ENCODE data around the gene GP1BA.

DNA sequence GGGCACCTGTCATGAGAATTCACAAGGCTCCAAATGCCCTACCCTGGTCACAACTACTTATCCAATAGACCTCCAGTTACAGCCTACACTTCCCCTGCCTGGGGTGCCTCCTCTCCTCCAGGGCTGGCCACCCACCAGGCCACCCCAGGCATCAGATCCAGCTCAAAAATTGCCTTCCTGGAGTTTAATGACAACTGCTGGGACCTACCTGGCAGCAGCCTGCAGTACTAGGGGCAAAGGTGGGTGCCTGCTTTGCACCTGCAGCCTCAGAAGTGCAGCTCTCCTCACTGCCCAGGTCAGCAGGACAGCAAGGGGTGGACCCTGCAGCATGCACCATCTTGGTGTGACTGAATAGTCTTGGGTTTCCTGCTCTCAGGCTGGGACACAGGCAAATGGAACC is 3.6 kb downstream of the GP1BA start:
- TF ChIP-seq, protein P1, sequence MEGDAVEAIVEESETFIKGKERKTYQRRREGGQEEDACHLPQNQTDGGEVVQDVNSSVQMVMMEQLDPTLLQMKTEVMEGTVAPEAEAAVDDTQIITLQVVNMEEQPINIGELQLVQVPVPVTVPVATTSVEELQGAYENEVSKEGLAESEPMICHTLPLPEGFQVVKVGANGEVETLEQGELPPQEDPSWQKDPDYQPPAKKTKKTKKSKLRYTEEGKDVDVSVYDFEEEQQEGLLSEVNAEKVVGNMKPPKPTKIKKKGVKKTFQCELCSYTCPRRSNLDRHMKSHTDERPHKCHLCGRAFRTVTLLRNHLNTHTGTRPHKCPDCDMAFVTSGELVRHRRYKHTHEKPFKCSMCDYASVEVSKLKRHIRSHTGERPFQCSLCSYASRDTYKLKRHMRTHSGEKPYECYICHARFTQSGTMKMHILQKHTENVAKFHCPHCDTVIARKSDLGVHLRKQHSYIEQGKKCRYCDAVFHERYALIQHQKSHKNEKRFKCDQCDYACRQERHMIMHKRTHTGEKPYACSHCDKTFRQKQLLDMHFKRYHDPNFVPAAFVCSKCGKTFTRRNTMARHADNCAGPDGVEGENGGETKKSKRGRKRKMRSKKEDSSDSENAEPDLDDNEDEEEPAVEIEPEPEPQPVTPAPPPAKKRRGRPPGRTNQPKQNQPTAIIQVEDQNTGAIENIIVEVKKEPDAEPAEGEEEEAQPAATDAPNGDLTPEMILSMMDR (conservative IDR thresholded peaks at IDR 0.05), result no peak
- no peak for TF ChIP-seq EZH2 (IDR thresholded peaks at IDR 0.05; ENCODE audit: low read depth)
